Glutamatergic neuron (in vitro differentiated cells): ENCODE data around the gene PTPRG. TPM values are rescaled to one million over a fixed set of nuclear protein-coding genes. Genes with fewer than 3 reads are reported as not detected.

Experiments
- DNase-seq: peaks from one replicate; pipeline ENCODE4 v3.0.0; 2022
- H3K27ac Mint-ChIP-seq: one replicate; pipeline ENCODE4 v1.8.0; 2020; ENCODE audit warnings: mild to moderate bottlenecking, mixed read lengths, inconsistent platforms; ENCODE audit not compliant: unreplicated experiment
- H3K27me3 Mint-ChIP-seq: one replicate; pipeline ENCODE4 v1.8.0; 2020; ENCODE audit warnings: mild to moderate bottlenecking, moderate library complexity, mixed read lengths, inconsistent platforms; ENCODE audit not compliant: unreplicated experiment
- H3K36me3 Mint-ChIP-seq: one replicate; pipeline ENCODE4 v1.8.0; 2020; ENCODE audit warnings: mild to moderate bottlenecking, mixed read lengths, inconsistent platforms; ENCODE audit not compliant: unreplicated experiment
- H3K4me1 Mint-ChIP-seq: one replicate; pipeline ENCODE4 v1.8.0; 2020; ENCODE audit warnings: mild to moderate bottlenecking, low read depth, mixed read lengths, inconsistent platforms; ENCODE audit not compliant: unreplicated experiment
- H3K4me3 Mint-ChIP-seq: one replicate; pipeline ENCODE4 v1.8.0; 2020; ENCODE audit warnings: mild to moderate bottlenecking, mixed read lengths, inconsistent platforms; ENCODE audit not compliant: unreplicated experiment
- H3K9me3 Mint-ChIP-seq: one replicate; pipeline ENCODE4 v1.8.0; 2020; ENCODE audit warnings: mild to moderate bottlenecking, moderate library complexity, mixed read lengths, inconsistent platforms; ENCODE audit not compliant: unreplicated experiment
- total RNA-seq: library from RNA; stranded (reverse); fragmentation: NEBNext Ultra II Directional; extraction: Animal tissue kit (Norgen Biotek cat#: 25700); gene quantifications from one replicate; pipeline ENCODE4 v1.2.1, GENCODE V29; 2021; ENCODE audit not compliant: unreplicated experiment
- TF ChIP-seq, protein P1 (sequence below): fragments of 200-600 bp; sonication (generic); IDR thresholded peaks from one replicate; pipeline ENCODE4 v1.5.0; 2021; ENCODE audit not compliant: partially characterized antibody, unreplicated experiment

PTPRG gene
- total RNA-seq, 1 donor from 2014 or later, result 52.1 TPM

DNA sequence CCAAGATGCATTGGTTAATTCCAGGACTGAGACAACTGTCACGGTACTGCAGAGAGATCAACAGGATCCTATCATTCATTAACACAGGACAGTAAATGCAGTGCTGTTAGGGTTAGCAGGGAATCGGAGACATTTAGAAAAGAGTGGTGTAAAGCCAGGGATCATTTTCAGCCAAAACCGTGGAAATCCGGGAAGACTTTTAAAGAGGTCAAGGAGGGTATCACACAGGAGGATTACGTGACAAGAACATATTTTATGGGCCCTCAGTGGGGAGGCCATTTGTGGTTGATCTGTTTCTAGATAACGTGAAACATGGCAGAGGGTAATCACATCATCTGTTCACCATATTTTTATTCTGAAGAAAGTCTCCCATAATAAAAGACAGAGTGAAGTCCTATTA lies 216.1 kb downstream of the PTPRG start:
- TF ChIP-seq, protein P1, sequence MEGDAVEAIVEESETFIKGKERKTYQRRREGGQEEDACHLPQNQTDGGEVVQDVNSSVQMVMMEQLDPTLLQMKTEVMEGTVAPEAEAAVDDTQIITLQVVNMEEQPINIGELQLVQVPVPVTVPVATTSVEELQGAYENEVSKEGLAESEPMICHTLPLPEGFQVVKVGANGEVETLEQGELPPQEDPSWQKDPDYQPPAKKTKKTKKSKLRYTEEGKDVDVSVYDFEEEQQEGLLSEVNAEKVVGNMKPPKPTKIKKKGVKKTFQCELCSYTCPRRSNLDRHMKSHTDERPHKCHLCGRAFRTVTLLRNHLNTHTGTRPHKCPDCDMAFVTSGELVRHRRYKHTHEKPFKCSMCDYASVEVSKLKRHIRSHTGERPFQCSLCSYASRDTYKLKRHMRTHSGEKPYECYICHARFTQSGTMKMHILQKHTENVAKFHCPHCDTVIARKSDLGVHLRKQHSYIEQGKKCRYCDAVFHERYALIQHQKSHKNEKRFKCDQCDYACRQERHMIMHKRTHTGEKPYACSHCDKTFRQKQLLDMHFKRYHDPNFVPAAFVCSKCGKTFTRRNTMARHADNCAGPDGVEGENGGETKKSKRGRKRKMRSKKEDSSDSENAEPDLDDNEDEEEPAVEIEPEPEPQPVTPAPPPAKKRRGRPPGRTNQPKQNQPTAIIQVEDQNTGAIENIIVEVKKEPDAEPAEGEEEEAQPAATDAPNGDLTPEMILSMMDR, result no peak
- Mint-ChIP-seq H3K27me3 (no peaks in the 10 kb centered on the region), H3K27ac (no peak overlapping the region), H3K9me3 (peaks cover 3% of the 10 kb centered on the region), H3K4me1 (peaks cover 44% of the 10 kb centered on the region), H3K36me3 (no peaks in the 10 kb centered on the region), H3K4me3 (no peak overlapping the region)
- no peak for DNase-seq

DNA sequence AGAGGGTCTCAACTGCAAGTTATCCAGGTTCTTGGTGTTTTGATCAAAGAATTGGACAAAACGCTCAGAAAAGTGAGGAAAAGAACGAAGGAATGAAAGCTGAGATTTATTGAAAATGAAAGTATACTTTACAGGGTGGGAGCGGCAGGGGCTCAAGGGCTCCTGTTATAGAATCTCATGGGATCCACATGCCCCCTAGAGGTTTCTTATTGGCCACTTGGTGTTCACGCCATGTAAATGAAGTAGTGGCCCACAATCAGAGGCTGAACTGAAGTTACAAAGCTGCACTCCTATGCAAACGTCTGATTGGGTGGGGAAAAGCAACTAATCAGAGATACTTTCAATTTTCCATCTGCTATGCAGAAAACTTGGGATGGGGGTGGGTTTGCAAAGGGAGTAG lies 216.7 kb downstream of the PTPRG start:
- Mint-ChIP-seq H3K27me3 (no peaks in the 10 kb centered on the region), H3K36me3 (no peaks in the 10 kb centered on the region), H3K4me1 (peaks cover 46% of the 10 kb centered on the region), H3K4me3 (no peak overlapping the region), H3K27ac (no peak overlapping the region), H3K9me3 (peaks cover 3% of the 10 kb centered on the region)
- DNase-seq, result no peak
- TF ChIP-seq, protein P1, result no peak

DNA sequence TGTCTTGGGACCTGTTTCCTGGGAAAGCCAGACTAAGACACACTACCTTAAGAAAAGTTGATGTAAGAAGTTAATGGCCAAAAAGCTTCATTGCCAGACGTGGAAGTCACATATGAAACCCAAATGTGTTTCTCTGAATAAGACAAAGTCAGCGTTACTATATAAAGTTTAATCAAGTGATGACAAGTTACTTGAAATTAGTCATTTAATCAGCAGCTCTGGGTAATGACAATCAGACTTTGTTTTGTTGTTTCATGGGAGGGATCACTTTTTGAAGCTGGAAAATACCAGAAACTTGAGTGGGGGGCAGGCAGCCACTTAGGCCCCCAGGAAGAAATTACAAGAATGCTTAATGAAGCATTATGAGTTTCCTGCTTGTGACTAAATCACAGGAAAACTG lies 218.6 kb downstream of the PTPRG start:
- TF ChIP-seq, protein P1, result no peak
- H3K27ac Mint-ChIP-seq, result no peak overlapping the region
- no peak overlapping the region for H3K4me3 Mint-ChIP-seq
- peaks cover 3% of the 10 kb centered on the region for H3K27me3 Mint-ChIP-seq
- no peaks in the 10 kb centered on the region for H3K36me3 Mint-ChIP-seq
- no peak for DNase-seq
- peaks cover 5% of the 10 kb centered on the region for H3K9me3 Mint-ChIP-seq
- peaks cover 62% of the 10 kb centered on the region for H3K4me1 Mint-ChIP-seq

DNA sequence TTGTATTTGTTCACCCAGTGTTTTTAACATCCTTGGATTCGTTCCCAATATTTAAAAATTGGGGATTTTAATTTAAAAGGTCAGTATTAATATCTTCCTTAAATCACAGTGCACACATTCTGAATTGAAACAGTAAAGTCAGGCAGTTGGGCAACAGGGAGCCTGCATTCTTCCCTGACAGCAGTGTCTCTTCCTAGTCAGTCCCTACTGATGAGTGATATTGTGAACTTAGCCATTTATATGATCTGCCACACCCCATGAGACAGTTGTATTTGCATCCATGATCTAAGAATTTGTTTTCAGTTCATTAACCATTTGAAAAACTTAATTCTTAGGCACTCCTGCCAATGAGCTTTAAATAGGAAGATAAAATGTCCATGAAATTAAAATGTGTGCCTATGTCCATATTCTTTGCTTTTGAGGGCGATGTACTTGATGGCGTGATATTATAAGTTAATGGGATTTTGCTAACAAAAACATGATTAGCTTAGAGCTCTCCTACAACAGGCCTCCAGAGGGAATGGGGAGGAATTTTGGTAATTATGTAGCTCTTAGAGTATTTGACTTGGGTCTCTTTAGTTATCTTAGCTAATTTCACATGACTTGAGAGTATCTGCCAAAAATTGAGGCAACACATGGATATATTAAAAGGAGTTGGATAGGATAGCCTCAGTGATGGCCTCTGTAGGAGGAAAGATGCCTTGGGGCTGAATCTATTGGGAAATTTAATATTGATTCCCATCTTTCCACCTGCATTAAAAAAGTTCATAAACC lies 219.3 kb downstream of the PTPRG start:
- H3K4me3 Mint-ChIP-seq, result no peak overlapping the region
- no peaks in the 10 kb centered on the region for H3K36me3 Mint-ChIP-seq
- TF ChIP-seq, protein P1, result no peak
- peaks cover 5% of the 10 kb centered on the region for H3K9me3 Mint-ChIP-seq
- H3K4me1 Mint-ChIP-seq, result peaks cover 64% of the 10 kb centered on the region
- DNase-seq, result no peak
- peaks cover 3% of the 10 kb centered on the region for H3K27me3 Mint-ChIP-seq
- H3K27ac Mint-ChIP-seq, result no peak overlapping the region

DNA sequence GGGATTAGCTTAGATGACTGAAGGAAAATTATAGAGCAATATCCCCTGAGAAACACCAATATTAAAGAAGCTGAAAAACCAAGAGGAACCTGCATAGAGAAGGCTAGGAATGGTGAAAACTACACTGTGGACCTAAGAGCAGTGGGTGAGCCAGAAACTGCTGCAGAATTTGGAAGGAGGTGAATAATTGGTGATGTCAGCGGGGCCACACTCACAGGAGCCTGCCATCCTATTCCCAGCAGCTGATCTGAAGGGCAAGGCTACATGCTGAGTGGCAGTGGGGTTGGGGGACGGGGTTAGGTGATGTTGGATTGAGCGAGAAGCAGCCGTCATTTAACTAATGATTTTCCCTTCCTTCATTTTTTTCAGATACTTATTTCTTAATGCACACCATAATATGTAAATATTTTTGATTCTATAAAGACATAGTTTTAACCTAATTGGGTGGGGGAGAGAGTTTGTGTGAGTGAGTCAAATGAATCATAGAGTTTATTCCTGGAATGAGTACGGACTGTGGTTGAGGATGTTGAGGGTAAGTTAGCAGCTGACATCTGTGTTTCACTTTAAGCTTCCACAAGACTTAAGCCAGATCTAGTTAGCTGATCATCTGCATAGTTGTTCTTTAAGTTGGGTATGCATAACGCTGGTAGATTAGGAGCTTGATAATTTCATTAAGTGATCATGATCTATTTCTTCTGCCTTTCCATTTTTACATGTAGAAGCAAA lies 222.8 kb downstream of the PTPRG start:
- no peak overlapping the region for H3K27ac Mint-ChIP-seq
- peaks cover 5% of the 10 kb centered on the region for H3K9me3 Mint-ChIP-seq
- H3K36me3 Mint-ChIP-seq, result peaks cover 4% of the 10 kb centered on the region
- TF ChIP-seq, protein P1, result no peak
- no peak overlapping the region for H3K4me3 Mint-ChIP-seq
- H3K27me3 Mint-ChIP-seq, result peaks cover 3% of the 10 kb centered on the region
- no peak for DNase-seq
- H3K4me1 Mint-ChIP-seq, result peaks cover 41% of the 10 kb centered on the region
